ENCODE results near the gene TMEM9.
A peak's percentile ranks its signal among the peaks of the same experiment; 100 is the strongest.

Gene TMEM9

GRCh38 chr1:201181726-201182125 is 27.5 kb upstream of the TMEM9 start:
- no peaks in the 10 kb centered on the region for H3K9me3 Mint-ChIP-seq
- H3K27ac Mint-ChIP-seq, result no peak overlapping the region
- peaks cover 50% of the 10 kb centered on the region for H3K27me3 Mint-ChIP-seq
- H3K4me1 Mint-ChIP-seq, result no peaks in the 10 kb centered on the region
- no peak for DNase-seq
- no peaks in the 10 kb centered on the region for H3K36me3 Mint-ChIP-seq
- no peak overlapping the region for H3K4me3 Mint-ChIP-seq
- CTCF ChIA-PET, result no interaction called here

- DNase-seq, result no peak
- no peak overlapping the region for H3K4me3 Mint-ChIP-seq
- no peaks in the 10 kb centered on the region for H3K9me3 Mint-ChIP-seq
- no peaks in the 10 kb centered on the region for H3K4me1 Mint-ChIP-seq
- CTCF ChIA-PET, result no interaction called here
- H3K27me3 Mint-ChIP-seq, result peaks cover 54% of the 10 kb centered on the region
- no peaks in the 10 kb centered on the region for H3K36me3 Mint-ChIP-seq
- H3K27ac Mint-ChIP-seq, result no peak overlapping the region
These were observed 27.0 kb upstream of the TMEM9 start for GRCh38 chr1:201181323-201181722.

- DNase-seq, result no peak
- CTCF ChIA-PET, result no interaction called here
- Mint-ChIP-seq H3K9me3 (no peaks in the 10 kb centered on the region), H3K4me1 (no peaks in the 10 kb centered on the region), H3K36me3 (no peaks in the 10 kb centered on the region), H3K4me3 (no peak overlapping the region), H3K27ac (no peak overlapping the region), H3K27me3 (peaks cover 58% of the 10 kb centered on the region)
These were observed 26.6 kb upstream of the TMEM9 start for GRCh38 chr1:201180901-201181300.

GRCh38 chr1:201180141-201180540 is 25.9 kb upstream of the TMEM9 start:
- no peaks in the 10 kb centered on the region for H3K4me1 Mint-ChIP-seq
- H3K36me3 Mint-ChIP-seq, result no peaks in the 10 kb centered on the region
- no peak overlapping the region for H3K4me3 Mint-ChIP-seq
- H3K9me3 Mint-ChIP-seq, result no peaks in the 10 kb centered on the region
- CTCF ChIA-PET, result no interaction called here
- no peak overlapping the region for H3K27ac Mint-ChIP-seq
- DNase-seq, result no peak
- peaks cover 59% of the 10 kb centered on the region for H3K27me3 Mint-ChIP-seq

- Mint-ChIP-seq H3K36me3 (no peaks in the 10 kb centered on the region), H3K4me3 (no peak overlapping the region), H3K27ac (no peak overlapping the region), H3K4me1 (no peaks in the 10 kb centered on the region), H3K27me3 (peaks cover 49% of the 10 kb centered on the region), H3K9me3 (no peaks in the 10 kb centered on the region)
- no peak for DNase-seq
- CTCF ChIA-PET, result no interaction called here
These were observed 24.4 kb upstream of the TMEM9 start for GRCh38 chr1:201178718-201179117.

- H3K9me3 Mint-ChIP-seq, result no peaks in the 10 kb centered on the region
- no peaks in the 10 kb centered on the region for H3K4me1 Mint-ChIP-seq
- H3K27me3 Mint-ChIP-seq, result peaks cover 54% of the 10 kb centered on the region
- CTCF ChIA-PET, result no interaction called here
- no peak for DNase-seq
- no peak overlapping the region for H3K4me3 Mint-ChIP-seq
- H3K36me3 Mint-ChIP-seq, result no peaks in the 10 kb centered on the region
- H3K27ac Mint-ChIP-seq, result no peak overlapping the region
These were observed 22.7 kb upstream of the TMEM9 start for GRCh38 chr1:201176940-201177339.

- CTCF ChIA-PET, result interaction anchor here (1.9 kb wide), 1 partner anchor 8 kb away, joined by 6 read pairs; no protein-coding TSS in a partner anchor
These were observed 21.7 kb upstream of the TMEM9 start for GRCh38 chr1:201175820-201176500.

GRCh38 chr1:201173736-201174135 is 19.5 kb upstream of the TMEM9 start:
- Mint-ChIP-seq H3K4me1 (peaks cover 13% of the 10 kb centered on the region), H3K9me3 (no peaks in the 10 kb centered on the region), H3K27me3 (peaks cover 64% of the 10 kb centered on the region), H3K27ac (no peak overlapping the region), H3K4me3 (no peak overlapping the region), H3K36me3 (no peaks in the 10 kb centered on the region)
- CTCF ChIA-PET, result interaction anchor here (3.4 kb wide), 1 partner anchor 24 kb away, joined by 11 read pairs; no protein-coding TSS in a partner anchor
- DNase-seq, result no peak

More at GRCh38 chr1:201175820-201176500, 21.7 kb upstream of the TMEM9 start:
- Mint-ChIP-seq H3K9me3 (no peaks in the 10 kb centered on the region), H3K27me3 (peaks cover 57% of the 10 kb centered on the region), H3K4me1 (peaks cover 7% of the 10 kb centered on the region), H3K27ac (no peak overlapping the region), H3K4me3 (no peak overlapping the region), H3K36me3 (no peaks in the 10 kb centered on the region)
- no peak for DNase-seq

- Mint-ChIP-seq H3K4me1 (peaks cover 13% of the 10 kb centered on the region), H3K27ac (no peak overlapping the region), H3K27me3 (peaks cover 63% of the 10 kb centered on the region), H3K4me3 (no peak overlapping the region), H3K36me3 (no peaks in the 10 kb centered on the region), H3K9me3 (no peaks in the 10 kb centered on the region)
- no peak for DNase-seq
- CTCF ChIA-PET, result interaction anchor here (3.4 kb wide), 1 partner anchor 23 kb away, joined by 11 read pairs; no protein-coding TSS in a partner anchor
These were observed 18.8 kb upstream of the TMEM9 start for GRCh38 chr1:201172999-201173610.

GRCh38 chr1:201172326-201172725 is 18.1 kb upstream of the TMEM9 start:
- CTCF ChIA-PET, result interaction anchor here (3.4 kb wide), 1 partner anchor 22 kb away, joined by 11 read pairs; no protein-coding TSS in a partner anchor
- Mint-ChIP-seq H3K4me3 (no peak overlapping the region), H3K27me3 (peaks cover 63% of the 10 kb centered on the region), H3K36me3 (no peaks in the 10 kb centered on the region), H3K9me3 (no peaks in the 10 kb centered on the region), H3K27ac (no peak overlapping the region), H3K4me1 (peaks cover 13% of the 10 kb centered on the region)
- no peak for DNase-seq

- CTCF ChIA-PET, result interaction anchor here (0.7 to 3.4 kb wide), 3 partner anchors 12 to 24 kb away, joined by 3 to 11 read pairs (median 3); no protein-coding TSS in a partner anchor
- H3K36me3 Mint-ChIP-seq, result no peaks in the 10 kb centered on the region
These were observed 17.1 kb upstream of the TMEM9 start for GRCh38 chr1:201171063-201172036.

GRCh38 chr1:201170533-201171062 is 16.3 kb upstream of the TMEM9 start:
- Mint-ChIP-seq H3K4me3 (peak overlapping the region; percentile 63), H3K36me3 (no peaks in the 10 kb centered on the region), H3K9me3 (no peaks in the 10 kb centered on the region), H3K27me3 (peaks cover 53% of the 10 kb centered on the region), H3K4me1 (peaks cover 13% of the 10 kb centered on the region), H3K27ac (no peak overlapping the region)
- CTCF ChIA-PET, result interaction anchor here (0.7 to 3.4 kb wide), 3 partner anchors 11 to 23 kb away, joined by 3 to 11 read pairs (median 3); no protein-coding TSS in a partner anchor
- DNase-seq, result peak; percentile 77

More at GRCh38 chr1:201171063-201172036, 17.1 kb upstream of the TMEM9 start:
- Mint-ChIP-seq H3K4me3 (peak overlapping the region; percentile 63), H3K4me1 (peaks cover 13% of the 10 kb centered on the region), H3K27me3 (peaks cover 61% of the 10 kb centered on the region), H3K9me3 (no peaks in the 10 kb centered on the region), H3K27ac (no peak overlapping the region)
- DNase-seq, result peak; percentile 35

- CTCF ChIA-PET, result interaction anchor here (0.9 to 1.5 kb wide), 4 partner anchors 14 to 84 kb away, joined by 3 to 7 read pairs (median 3); no protein-coding TSS in a partner anchor
- Mint-ChIP-seq H3K9me3 (no peaks in the 10 kb centered on the region), H3K4me3 (no peak overlapping the region), H3K36me3 (no peaks in the 10 kb centered on the region), H3K27ac (no peak overlapping the region), H3K4me1 (peaks cover 13% of the 10 kb centered on the region), H3K27me3 (peaks cover 55% of the 10 kb centered on the region)
- DNase-seq, result no peak
These were observed 15.8 kb upstream of the TMEM9 start for GRCh38 chr1:201169971-201170532.

Measured in activated naive CD4-positive, alpha-beta T cell treated with anti-CD3 and anti-CD28 coated beads, Interleukin-2, amount 10 ng/mL, durations not matched to agents 7 days and 5 days (primary cell).